Measurements from ENCODE around the gene CABP4.

GRCh38 chr11:67433536-67434394 lies 21.4 kb upstream of the CABP4 start:
- no peak for TF ChIP-seq CTCF (IDR thresholded peaks at IDR 0.05)
- no peak for TF ChIP-seq POLR2A (IDR thresholded peaks at IDR 0.05)
- TF ChIP-seq POLR2AphosphoS5 (IDR thresholded peaks at IDR 0.05), result no peak
- no peak for TF ChIP-seq EP300 (IDR thresholded peaks at IDR 0.05)
